ENCODE results near the gene ADAMTS19. TPM values are rescaled to one million over a fixed set of nuclear protein-coding genes. Genes with fewer than 3 reads are reported as not detected.

The ADAMTS19 gene
- total and polyA plus RNA-seq, 2 of the 8 experiments (the other 6 are each of a cell fraction or from before 2014, with no cell fraction given), result 17.3 to 28.8 TPM

DNA sequence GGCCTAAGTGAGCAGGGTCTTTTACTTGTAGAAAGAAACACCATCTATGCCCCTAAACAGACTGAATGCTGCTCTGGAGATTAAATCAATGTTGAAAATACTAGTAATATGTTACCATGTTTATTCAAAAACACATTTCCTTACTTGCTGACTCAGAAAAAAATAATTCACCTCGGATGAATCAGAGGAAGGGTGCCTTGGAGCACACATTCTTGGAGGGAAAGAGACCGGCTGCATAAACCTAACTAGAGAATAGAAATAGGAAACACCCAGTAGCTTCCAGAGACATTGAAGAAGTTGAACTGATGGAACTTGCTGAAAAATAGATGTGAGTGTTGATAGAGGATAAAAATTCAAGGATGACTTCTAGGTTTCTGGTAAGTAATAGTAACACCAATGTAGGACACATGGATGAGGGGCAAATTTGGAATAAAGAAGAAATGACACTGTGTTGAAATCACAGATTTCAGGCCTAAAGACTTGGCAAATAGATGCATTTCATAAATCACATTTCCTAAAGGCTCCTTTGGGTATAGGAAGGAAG is 210.9 kb downstream of the ADAMTS19 start:
- Histone ChIP-seq H3K36me3 (ENCODE audit: control insufficient read depth in 2 of 4, insufficient read depth in 4 of 4, low read length in 3 of 4) (peaks cover 3 to 18% (median 9%) of the 10 kb centered on the region in 4 experiments; a peak in 4 of 8 replicates), H3K4me2 (ENCODE audit: insufficient read depth in 1 of 2, low read depth in 2 of 2, low read length in 2 of 2) (no peak overlapping the region), H4K8ac (ENCODE audit: extremely low read depth, insufficient read depth, low read length) (no peak overlapping the region), H3K27me3 (replicated peaks in 1 of 4; ENCODE audit: control insufficient read depth in 3 of 4, extremely low read depth in 1 of 4, insufficient read depth in 3 of 4, low read length in 3 of 4) (no peaks in the 10 kb centered on the region), H2BK120ac (replicated peaks; ENCODE audit: low read depth, low read length) (no peak overlapping the region), H3K56ac (replicated peaks; ENCODE audit: insufficient read length, low read depth, low read length) (no peak overlapping the region), H3K9ac (replicated peaks in 1 of 4; ENCODE audit: extremely low read depth in 1 of 4, low read depth in 3 of 4, low read length in 3 of 4) (no peak overlapping the region), H2BK20ac (ENCODE audit: low read length) (no peak overlapping the region), H3K27ac (ENCODE audit: low read depth, low read length) (no peak overlapping the region), H3K18ac (ENCODE audit: extremely low read depth, low read length) (no peak overlapping the region), H2AK5ac (ENCODE audit: low read depth, low read length) (no peak overlapping the region), H4K91ac (replicated peaks; ENCODE audit: insufficient read length, low read length) (no peak overlapping the region), H3K4me3 (ENCODE audit: extremely low read depth in 1 of 4, insufficient read depth in 2 of 4, low read depth in 3 of 4, low read length in 4 of 4) (no peak overlapping the region), H4K20me1 (replicated peaks in 1 of 2; ENCODE audit: control insufficient read depth in 1 of 2, insufficient read depth in 2 of 2, low read length in 2 of 2) (no peaks in the 10 kb centered on the region), H3K79me1 (ENCODE audit: low read depth, low read length) (no peaks in the 10 kb centered on the region), H2BK5ac (ENCODE audit: low read depth, low read length) (no peak overlapping the region), H3K9me3 (ENCODE audit: insufficient read depth in 2 of 2, low read depth in 1 of 2, low read length in 1 of 2) (peaks cover 0 to 3% of the 10 kb centered on the region in 2 experiments; a peak in 2 of 4 replicates), H3K4ac (replicated peaks; ENCODE audit: insufficient read length, low read depth, low read length) (no peak overlapping the region), H2BK12ac (ENCODE audit: low read depth, low read length) (no peak overlapping the region), H2BK15ac (ENCODE audit: low read length) (no peak overlapping the region), H3K14ac (ENCODE audit: insufficient read length) (no peak overlapping the region), H3K79me2 (ENCODE audit: control insufficient read depth in 1 of 2, insufficient read depth in 2 of 2, low read length in 2 of 2) (no peaks in the 10 kb centered on the region), H4K5ac (ENCODE audit: insufficient read length, low read depth, low read length) (no peak overlapping the region), H3K4me1 (replicated peaks in 1 of 4; ENCODE audit: control insufficient read depth in 3 of 4, insufficient read depth in 4 of 4, low read length in 3 of 4) (no peaks in the 10 kb centered on the region), H2AFZ (ENCODE audit: low read length) (no peak overlapping the region), H3K23ac (ENCODE audit: insufficient read length) (no peak overlapping the region), H3K23me2 (ENCODE audit: low read depth, low read length) (no peaks in the 10 kb centered on the region)
- ChIA-PET CTCF (ENCODE audit: partially characterized antibody) (interaction anchor here (0.7 to 1.7 kb wide), 2 partner anchors 15 to 97 kb away, joined by 3 to 4 read pairs; no protein-coding TSS in a partner anchor), POLR2A (ENCODE audit: partially characterized antibody) (no interaction called here)
- WGBS, 2 experiments (ENCODE audit: extremely low coverage in 1 of 2, insufficient coverage in 1 of 2, insufficient read length in 1 of 2, insufficient replicate concordance in 2 of 2, low coverage in 1 of 2, low lambda C conversion rate in 2 of 2, missing lambda C conversion rate in 1 of 2), result 100% methylated on average over 2 of the region's 2 CpGs; no CpG with 5 or more reads in 1 of the 2 experiments
- DNase-seq (ENCODE audit: low read depth in 1 of 2, low spot score in 2 of 2) (no peak), FAIRE-seq (no peak)
- TF ChIP-seq RFX5 (IDR thresholded peaks at IDR 0.05; ENCODE audit: borderline replicate concordance, low read depth, low read length) (no peak), TAF1 (IDR thresholded peaks at IDR 0.05; ENCODE audit: low read depth, low read length) (no peak), RNF2 (IDR thresholded peaks at IDR 0.05; ENCODE audit: borderline replicate concordance, low read depth, low read length, missing control alignments, poor library complexity, severe bottlenecking) (no peak), CBX5 (IDR thresholded peaks at IDR 0.05; ENCODE audit: low read depth, low read length) (no peak), CTBP2 (IDR thresholded peaks at IDR 0.05; ENCODE audit: borderline replicate concordance, insufficient read depth, insufficient read length, low read length) (no peak), EGR1 (IDR thresholded peaks at IDR 0.05; ENCODE audit: borderline replicate concordance, low read depth, low read length) (no peak)
- TF ChIP-seq, protein P1, sequence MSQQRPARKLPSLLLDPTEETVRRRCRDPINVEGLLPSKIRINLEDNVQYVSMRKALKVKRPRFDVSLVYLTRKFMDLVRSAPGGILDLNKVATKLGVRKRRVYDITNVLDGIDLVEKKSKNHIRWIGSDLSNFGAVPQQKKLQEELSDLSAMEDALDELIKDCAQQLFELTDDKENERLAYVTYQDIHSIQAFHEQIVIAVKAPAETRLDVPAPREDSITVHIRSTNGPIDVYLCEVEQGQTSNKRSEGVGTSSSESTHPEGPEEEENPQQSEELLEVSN (IDR thresholded peaks at IDR 0.05), result no peak
- TF ChIP-seq, protein P2, sequence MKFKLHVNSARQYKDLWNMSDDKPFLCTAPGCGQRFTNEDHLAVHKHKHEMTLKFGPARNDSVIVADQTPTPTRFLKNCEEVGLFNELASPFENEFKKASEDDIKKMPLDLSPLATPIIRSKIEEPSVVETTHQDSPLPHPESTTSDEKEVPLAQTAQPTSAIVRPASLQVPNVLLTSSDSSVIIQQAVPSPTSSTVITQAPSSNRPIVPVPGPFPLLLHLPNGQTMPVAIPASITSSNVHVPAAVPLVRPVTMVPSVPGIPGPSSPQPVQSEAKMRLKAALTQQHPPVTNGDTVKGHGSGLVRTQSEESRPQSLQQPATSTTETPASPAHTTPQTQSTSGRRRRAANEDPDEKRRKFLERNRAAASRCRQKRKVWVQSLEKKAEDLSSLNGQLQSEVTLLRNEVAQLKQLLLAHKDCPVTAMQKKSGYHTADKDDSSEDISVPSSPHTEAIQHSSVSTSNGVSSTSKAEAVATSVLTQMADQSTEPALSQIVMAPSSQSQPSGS (IDR thresholded peaks at IDR 0.05; ENCODE audit: low read length), result no peak
- TF ChIP-seq, protein P3, sequence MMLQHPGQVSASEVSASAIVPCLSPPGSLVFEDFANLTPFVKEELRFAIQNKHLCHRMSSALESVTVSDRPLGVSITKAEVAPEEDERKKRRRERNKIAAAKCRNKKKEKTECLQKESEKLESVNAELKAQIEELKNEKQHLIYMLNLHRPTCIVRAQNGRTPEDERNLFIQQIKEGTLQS (IDR thresholded peaks at IDR 0.05; ENCODE audit: insufficient read depth, low read depth, low read length), result no peak
